H9 (cell line): ENCODE results near the gene KRT35. TPM values are rescaled to one million over a fixed set of nuclear protein-coding genes. Genes with fewer than 3 reads are reported as not detected.

Source experiments
- DNase-seq: peaks from one replicate; pipeline ENCODE4 v3.0.0-alpha.2; 2017
- H2AFZ ChIP-seq: one replicate; pipeline ENCODE4 v1.6.1; 2013; ENCODE audit warnings: mild to moderate bottlenecking, low read length, control low read depth, moderate library complexity
- H2AK5ac ChIP-seq: 2 replicates; pipeline ENCODE4 v1.6.1; 2013; ENCODE audit warnings: low read length, control low read depth, mixed read lengths; ENCODE audit not compliant: insufficient read length
- H2BK120ac ChIP-seq: one replicate; pipeline ENCODE4 v1.6.1; 2013; ENCODE audit warnings: low read depth, mild to moderate bottlenecking, low read length, control low read depth, inconsistent platforms; ENCODE audit not compliant: poor library complexity, severe bottlenecking
- H2BK12ac ChIP-seq: 2 replicates; pipeline ENCODE4 v1.6.1; 2013; ENCODE audit warnings: low read length, control low read depth, mixed read lengths, low read depth; ENCODE audit not compliant: insufficient read length
- H2BK15ac ChIP-seq: 2 replicates; pipeline ENCODE4 v1.6.1; 2013; ENCODE audit warnings: low read depth, low read length, control low read depth
- H2BK20ac ChIP-seq: one replicate; pipeline ENCODE4 v1.6.1; 2013; ENCODE audit warnings: low read depth, mild to moderate bottlenecking, low read length, control low read depth, inconsistent platforms; ENCODE audit not compliant: poor library complexity, severe bottlenecking
- H2BK5ac ChIP-seq: 2 replicates; pipeline ENCODE4 v1.6.1; 2013; ENCODE audit warnings: low read length, control low read depth, mixed read lengths; ENCODE audit not compliant: insufficient read length
- H3K14ac ChIP-seq: 2 replicates; pipeline ENCODE4 v1.6.1; 2013; ENCODE audit warnings: low read length, control low read depth; ENCODE audit not compliant: insufficient read depth
- H3K18ac ChIP-seq: 2 replicates; pipeline ENCODE4 v1.6.1; 2013; ENCODE audit warnings: low read depth, mild to moderate bottlenecking, mixed read lengths, low read length, control low read depth; ENCODE audit not compliant: insufficient read length
- H3K23ac ChIP-seq: 2 replicates; pipeline ENCODE4 v1.6.1; 2013; ENCODE audit warnings: low read length, control low read depth, mixed read lengths, low read depth; ENCODE audit not compliant: insufficient read length
- H3K23me2 ChIP-seq: 2 replicates; pipeline ENCODE4 v1.6.1; 2013; ENCODE audit warnings: low read depth, mild to moderate bottlenecking, mixed read lengths, low read length, control low read depth; ENCODE audit not compliant: insufficient read length, poor library complexity, severe bottlenecking
- H3K27ac ChIP-seq: 2 replicates; pipeline ENCODE4 v1.5.1; 2013; ENCODE audit warnings: low read length, control low read depth, mixed read lengths, low read depth; ENCODE audit not compliant: insufficient read length
- H3K27me3 ChIP-seq: 2 replicates; pipeline ENCODE4 v1.6.1; 2013; ENCODE audit warnings: low read length, control low read depth, inconsistent platforms; ENCODE audit not compliant: insufficient read depth
- H3K4ac ChIP-seq: 2 replicates; pipeline ENCODE4 v1.6.1; 2013; ENCODE audit warnings: low read depth, mild to moderate bottlenecking, control low read depth, inconsistent platforms, low read length, moderate library complexity
- H3K4me1 ChIP-seq: 2 replicates; pipeline ENCODE4 v1.6.1; 2013; ENCODE audit warnings: low read length, control low read depth, inconsistent platforms; ENCODE audit not compliant: insufficient read depth
- H3K4me2 ChIP-seq: 2 replicates; pipeline ENCODE4 v1.6.1; 2013; ENCODE audit warnings: low read length, control low read depth, mixed read lengths; ENCODE audit not compliant: insufficient read length, insufficient read depth
- H3K56ac ChIP-seq: 2 replicates; pipeline ENCODE4 v1.6.1; 2013; ENCODE audit warnings: low read depth, mild to moderate bottlenecking, mixed read lengths, low read length, control low read depth; ENCODE audit not compliant: insufficient read length
- H3K79me1 ChIP-seq: 2 replicates; pipeline ENCODE4 v1.6.1; 2013; ENCODE audit warnings: low read depth, mild to moderate bottlenecking, moderate library complexity, low read length, control low read depth, inconsistent platforms; ENCODE audit not compliant: insufficient read depth, poor library complexity, severe bottlenecking
- H3K79me2 ChIP-seq: 2 replicates; pipeline ENCODE4 v1.6.1; 2013; ENCODE audit warnings: low read length, control low read depth, inconsistent platforms; ENCODE audit not compliant: insufficient read depth
- H3K9ac ChIP-seq: 2 replicates; pipeline ENCODE4 v1.6.1; 2013; ENCODE audit warnings: low read length, control low read depth, mixed read lengths; ENCODE audit not compliant: insufficient read length; ENCODE audit errors: extremely low read depth
- H3K9me3 ChIP-seq: one replicate; pipeline ENCODE4 v1.6.1; 2013; ENCODE audit warnings: low read depth, low read length, inconsistent platforms; ENCODE audit not compliant: control insufficient read depth
- H3T11ph ChIP-seq: one replicate; pipeline ENCODE4 v1.6.1; 2013; ENCODE audit warnings: mild to moderate bottlenecking, low read length, control low read depth, inconsistent platforms
- H4K20me1 ChIP-seq: one replicate; pipeline ENCODE4 v1.6.1; 2013; ENCODE audit not compliant: control insufficient read depth, insufficient read length, insufficient read depth
- H4K5ac ChIP-seq: 2 replicates; pipeline ENCODE4 v1.6.1; 2013; ENCODE audit warnings: low read depth, mild to moderate bottlenecking, mixed read lengths, low read length, control low read depth; ENCODE audit not compliant: insufficient read length
- H4K8ac ChIP-seq: replicated peaks from 2 replicates; pipeline ENCODE4 v1.6.1; 2013; ENCODE audit warnings: low read length, control low read depth, mixed read lengths, low read depth; ENCODE audit not compliant: insufficient read length
- H4K91ac ChIP-seq: 2 replicates; pipeline ENCODE4 v1.6.1; 2013; ENCODE audit warnings: low read depth, mild to moderate bottlenecking, moderate library complexity, mixed read lengths, low read length, control low read depth; ENCODE audit not compliant: insufficient read length
- H3K27ac Mint-ChIP-seq, 3 experiments: 2 replicates in 2 of 3; 3 replicates in 1 of 3; pipeline ENCODE4 v1.8.0; 2020 to 2021; ENCODE audit warnings: mixed read lengths in 3 of 3, mild to moderate bottlenecking in 1 of 3, moderate library complexity in 1 of 3
- H3K27me3 Mint-ChIP-seq: 2 replicates; pipeline ENCODE4 v1.8.0; 2021; ENCODE audit warnings: low read depth, mild to moderate bottlenecking, moderate library complexity, mixed read lengths
- H3K36me3 Mint-ChIP-seq, 3 experiments: 2 replicates in 2 of 3; 3 replicates in 1 of 3; pipeline ENCODE4 v1.8.0; 2020 to 2021; ENCODE audit warnings: low read depth in 3 of 3, mixed read lengths in 3 of 3; ENCODE audit not compliant: insufficient read depth in 1 of 3
- H3K4me1 Mint-ChIP-seq, 2 experiments: 2 replicates each; pipeline ENCODE4 v1.8.0; 2020; ENCODE audit warnings: mixed read lengths in 2 of 2
- H3K4me3 Mint-ChIP-seq, 2 experiments: 2 replicates in 1 of 2; 3 replicates in 1 of 2; pipeline ENCODE4 v1.8.0; 2020 to 2021; ENCODE audit warnings: mild to moderate bottlenecking in 2 of 2, mixed read lengths in 2 of 2, moderate library complexity in 1 of 2
- H3K9me3 Mint-ChIP-seq, 2 experiments: 2 replicates in 1 of 2; 3 replicates in 1 of 2; pipeline ENCODE4 v1.8.0; 2020; ENCODE audit warnings: mild to moderate bottlenecking in 2 of 2, mixed read lengths in 2 of 2, moderate library complexity in 1 of 2
- WGBS: extraction: QIAGEN DNeasy Blood & Tissue Kit; methylation state at CpG from one replicate; pipeline ENCODE4 v1.1.7; 2013; ENCODE audit warnings: missing lambda C conversion rate, low lambda C conversion rate, mixed read lengths; ENCODE audit not compliant: insufficient read length; ENCODE audit errors: extremely low coverage; 5-methylcytosine and 5-hydroxymethylcytosine counted together
- total RNA-seq: library from RNA; stranded (reverse); gene quantifications from 2 replicates; pipeline ENCODE4 v1.2.1, GENCODE V29; 2021
- TF ChIP-seq, protein P1 (sequence below): fragments of 200-600 bp; sonication (generic); conservative IDR thresholded peaks from 3 replicates; pipeline ENCODE4 v1.8.0; 2021; ENCODE audit warnings: antibody characterized with exemption, mild to moderate bottlenecking

The KRT35 gene
- total RNA-seq, 1 experiment from 2014 or later, result not detected

DNA sequence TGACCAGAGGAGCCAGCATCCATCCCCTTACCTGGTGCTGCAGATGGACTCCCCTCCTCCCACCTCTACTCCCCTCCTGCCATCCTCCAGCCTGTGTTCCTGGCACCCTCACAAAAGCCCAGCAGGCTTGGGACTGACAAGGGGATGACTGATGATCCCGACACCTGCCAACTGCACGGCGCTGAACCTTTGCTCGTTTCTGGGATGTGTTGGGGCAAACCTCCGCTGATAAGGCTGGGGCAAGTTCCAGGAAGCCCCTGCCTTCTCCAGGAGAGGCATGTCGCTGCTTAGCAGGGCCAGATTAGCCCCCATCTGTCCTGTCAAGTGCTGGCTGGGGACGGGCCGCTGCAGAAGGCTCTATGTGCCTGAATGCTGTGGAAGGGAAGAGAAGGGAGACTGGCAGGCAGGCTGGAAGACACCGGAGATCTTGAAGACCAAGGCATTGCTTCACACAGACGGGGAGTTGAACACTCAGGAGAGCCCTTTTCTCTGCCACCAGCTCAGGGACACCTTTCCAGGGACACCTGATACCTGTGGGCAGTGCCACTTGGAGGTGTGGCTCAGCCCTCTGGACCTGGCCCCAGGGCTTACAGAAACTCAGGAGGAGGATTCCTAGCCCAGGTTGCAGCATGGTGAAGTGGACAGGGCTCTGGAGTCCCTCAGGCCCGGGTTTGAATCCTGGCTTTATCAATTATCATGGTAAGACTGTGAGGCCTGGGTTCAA is 38.7 kb upstream of the KRT35 start:
- H3K4me1 ChIP-seq, result no peaks in the 10 kb centered on the region; the same call in 1 of the 2 replicates

More for the DNA sequence above, 38.7 kb upstream of the KRT35 start:
- no peak overlapping the region for H3K56ac ChIP-seq
- H3K18ac ChIP-seq, result no peak overlapping the region
- no peak overlapping the region for H2AK5ac ChIP-seq
- no peak overlapping the region for H3K4ac ChIP-seq
- no peaks in the 10 kb centered on the region for H3K23me2 ChIP-seq
- no peak overlapping the region for H2BK12ac ChIP-seq
- H4K20me1 ChIP-seq, result no peaks in the 10 kb centered on the region
- H3K14ac ChIP-seq, result no peak overlapping the region; the same call in 1 of the 2 replicates
- H4K5ac ChIP-seq, result no peak overlapping the region
- H3K9me3 ChIP-seq, result no peaks in the 10 kb centered on the region
- H4K8ac ChIP-seq, result no peak overlapping the region
- no peaks in the 10 kb centered on the region; the same call in 1 of the 2 replicates for H3K27me3 Mint-ChIP-seq
- no peak overlapping the region for H2BK5ac ChIP-seq
- H2BK15ac ChIP-seq, result no peak overlapping the region
- no peak overlapping the region for H3K4me3 Mint-ChIP-seq
- H3K79me2 ChIP-seq, result no peaks in the 10 kb centered on the region
- H3K79me1 ChIP-seq, result no peaks in the 10 kb centered on the region
- no peak overlapping the region for H3K23ac ChIP-seq
- H3K36me3 Mint-ChIP-seq, result peaks cover 13 to 21% (median 18%) of the 10 kb centered on the region in 3 experiments; a peak in 6 of 7 replicates
- H3K9me3 Mint-ChIP-seq, result no peaks in the 10 kb centered on the region; a peak in 2 of 5 replicates
- TF ChIP-seq, protein P1, sequence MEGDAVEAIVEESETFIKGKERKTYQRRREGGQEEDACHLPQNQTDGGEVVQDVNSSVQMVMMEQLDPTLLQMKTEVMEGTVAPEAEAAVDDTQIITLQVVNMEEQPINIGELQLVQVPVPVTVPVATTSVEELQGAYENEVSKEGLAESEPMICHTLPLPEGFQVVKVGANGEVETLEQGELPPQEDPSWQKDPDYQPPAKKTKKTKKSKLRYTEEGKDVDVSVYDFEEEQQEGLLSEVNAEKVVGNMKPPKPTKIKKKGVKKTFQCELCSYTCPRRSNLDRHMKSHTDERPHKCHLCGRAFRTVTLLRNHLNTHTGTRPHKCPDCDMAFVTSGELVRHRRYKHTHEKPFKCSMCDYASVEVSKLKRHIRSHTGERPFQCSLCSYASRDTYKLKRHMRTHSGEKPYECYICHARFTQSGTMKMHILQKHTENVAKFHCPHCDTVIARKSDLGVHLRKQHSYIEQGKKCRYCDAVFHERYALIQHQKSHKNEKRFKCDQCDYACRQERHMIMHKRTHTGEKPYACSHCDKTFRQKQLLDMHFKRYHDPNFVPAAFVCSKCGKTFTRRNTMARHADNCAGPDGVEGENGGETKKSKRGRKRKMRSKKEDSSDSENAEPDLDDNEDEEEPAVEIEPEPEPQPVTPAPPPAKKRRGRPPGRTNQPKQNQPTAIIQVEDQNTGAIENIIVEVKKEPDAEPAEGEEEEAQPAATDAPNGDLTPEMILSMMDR, result no peak
- H3K27ac Mint-ChIP-seq, result peak overlapping the region in 1 of 3 experiments; percentile 3; a peak in 1 of 7 replicates
- no peak overlapping the region for H3K27ac ChIP-seq
- no peak overlapping the region for H3K9ac ChIP-seq
- H3K27me3 ChIP-seq, result no peaks in the 10 kb centered on the region
- H2BK20ac ChIP-seq, result no peak overlapping the region
- no peak overlapping the region for H4K91ac ChIP-seq
- no CpG with 5 or more reads among the region's 11 CpGs for WGBS
- no peak overlapping the region for H3K4me2 ChIP-seq
- no peak for DNase-seq
- H2AFZ ChIP-seq, result no peak overlapping the region
- no peak overlapping the region for H3T11ph ChIP-seq
- H3K4me1 Mint-ChIP-seq, result peaks cover 23 to 34% of the 10 kb centered on the region in 2 experiments
- no peak overlapping the region for H2BK120ac ChIP-seq
